HG03280 (cell line): ENCODE results near the gene CORIN.
"Not testable (repeated sequence)": the region's sequence is repeated elsewhere in the genome, so short reads cannot be mapped to it uniquely, and the experiment has no call there.

ENCODE experiments used
- ATAC-seq: cut with Tn5 transposase; IDR thresholded peaks from one replicate; pipeline ENCODE4 v1.9.1; 2021; ENCODE audit warnings: mild to moderate bottlenecking, moderate library complexity; ENCODE audit not compliant: unreplicated experiment

Gene CORIN

DNA sequence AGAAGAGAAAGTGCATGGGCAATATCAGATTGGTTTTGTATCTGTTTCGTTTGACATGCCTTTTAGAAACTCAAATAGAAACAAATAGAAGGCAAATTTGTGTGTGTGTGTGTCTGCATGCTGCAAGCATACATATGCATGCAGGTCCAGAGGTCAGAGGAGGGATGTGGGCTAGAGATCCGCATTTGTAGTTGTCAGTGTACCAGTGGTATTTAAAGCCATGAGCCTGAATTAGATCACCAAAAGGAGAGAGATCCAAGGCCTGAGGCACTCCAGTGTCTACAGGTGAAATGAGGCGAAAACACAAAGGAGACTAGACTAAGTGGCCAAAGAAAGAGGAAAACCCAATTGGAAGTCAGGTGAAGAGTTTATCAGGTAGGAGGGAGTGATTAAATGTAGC is 106.7 kb downstream of the CORIN start:
- ATAC-seq: no peak

GRCh38 chr4:47729131-47729680 is 108.7 kb downstream of the CORIN start:
- ATAC-seq: no peak

- no peak for ATAC-seq
These were observed 115.8 kb downstream of the CORIN start for GRCh38 chr4:47721892-47722575.

GRCh38 chr4:47721485-47721884 is 116.4 kb downstream of the CORIN start:
- ATAC-seq: no peak

DNA sequence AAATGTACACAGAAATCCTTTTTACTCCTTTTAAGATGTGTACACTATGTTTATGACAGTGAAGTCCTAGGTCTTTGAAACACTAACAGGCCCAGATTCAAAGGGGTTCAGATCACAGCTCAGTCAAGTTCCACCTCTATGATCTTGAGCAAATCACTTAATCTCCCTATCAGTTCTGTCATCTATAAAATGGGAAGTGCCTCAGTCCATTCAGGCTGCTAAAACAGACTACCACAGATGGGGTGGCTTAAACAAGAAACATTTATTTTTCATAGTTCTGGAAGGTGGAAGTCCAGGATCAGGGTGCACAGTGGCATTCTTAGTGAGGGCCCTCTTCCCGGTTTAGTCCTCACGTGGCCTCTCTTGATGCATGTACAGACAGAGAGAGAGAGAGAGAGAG is 117.1 kb downstream of the CORIN start:
- no peak for ATAC-seq

DNA sequence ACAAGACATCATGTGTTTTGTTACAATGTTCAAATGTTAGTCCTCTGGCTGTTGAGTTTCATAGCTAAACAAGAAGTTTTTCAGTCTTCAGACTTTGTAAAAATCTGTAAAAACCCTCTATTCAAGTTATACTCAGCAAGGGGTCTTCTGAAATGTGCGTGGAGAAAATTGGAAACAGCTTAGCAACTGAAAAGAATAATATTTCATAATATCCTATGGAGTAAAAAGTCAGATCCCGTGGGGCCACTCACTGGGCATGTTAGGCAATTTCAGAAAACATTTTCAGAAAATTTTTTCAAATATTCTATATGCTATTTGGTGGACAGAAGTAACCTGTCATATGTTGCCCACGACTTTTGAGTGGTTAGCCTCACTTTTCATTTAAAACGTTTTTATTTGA is 118.3 kb downstream of the CORIN start:
- no peak for ATAC-seq

GRCh38 chr4:47718696-47719095 is 119.2 kb downstream of the CORIN start:
- ATAC-seq: no peak

DNA sequence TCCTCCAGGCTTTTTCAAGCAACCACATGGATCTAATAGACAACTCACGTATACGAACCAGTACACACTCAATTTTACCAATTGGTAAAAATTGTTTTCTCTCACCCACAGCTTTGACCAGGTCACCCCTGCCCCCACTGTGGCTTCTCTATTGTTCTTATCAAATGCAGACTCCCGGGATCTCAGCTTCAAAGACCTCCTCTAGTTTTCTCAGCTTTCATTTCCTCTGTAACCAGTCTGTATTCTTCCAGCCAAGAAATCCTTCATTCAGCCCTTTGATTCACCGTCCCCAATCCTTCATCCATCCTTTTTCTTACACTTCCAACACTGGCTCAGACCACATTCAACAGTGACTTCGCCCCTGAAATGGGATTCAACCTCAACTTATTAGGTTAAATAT is 120.7 kb downstream of the CORIN start:
- ATAC-seq: no peak

DNA sequence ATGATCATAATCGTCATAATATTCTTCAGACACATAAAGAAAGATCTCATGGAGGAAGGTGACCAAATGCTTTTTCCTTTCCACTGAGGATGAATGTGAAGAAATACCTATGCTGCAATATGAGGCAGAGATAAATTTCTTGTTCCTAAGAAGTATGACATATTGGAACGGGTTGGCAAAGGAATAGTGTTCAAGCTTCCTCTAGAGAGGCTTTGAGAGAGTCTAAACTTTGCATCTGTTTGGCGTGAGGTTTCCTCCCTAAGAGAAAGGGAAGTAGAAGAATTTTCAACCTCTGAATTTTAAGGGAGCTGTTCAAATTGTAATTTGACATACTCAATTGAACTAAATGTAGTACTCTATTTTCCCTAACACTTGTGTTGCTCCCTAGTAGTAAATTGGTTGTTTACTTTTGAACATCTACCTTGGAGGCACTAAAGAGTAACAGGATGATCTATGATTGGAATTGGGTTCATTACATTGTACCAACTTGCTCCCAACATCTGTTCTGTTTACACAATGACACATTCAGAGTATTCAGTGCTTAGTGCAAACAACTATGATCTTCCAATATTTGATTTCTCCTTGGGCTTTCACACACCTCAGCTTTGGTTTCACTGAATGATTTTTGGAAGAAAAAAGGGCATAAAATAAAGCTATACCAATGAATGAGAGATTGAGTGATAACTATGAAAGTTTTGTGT is 122.0 kb downstream of the CORIN start:
- no peak for ATAC-seq

DNA sequence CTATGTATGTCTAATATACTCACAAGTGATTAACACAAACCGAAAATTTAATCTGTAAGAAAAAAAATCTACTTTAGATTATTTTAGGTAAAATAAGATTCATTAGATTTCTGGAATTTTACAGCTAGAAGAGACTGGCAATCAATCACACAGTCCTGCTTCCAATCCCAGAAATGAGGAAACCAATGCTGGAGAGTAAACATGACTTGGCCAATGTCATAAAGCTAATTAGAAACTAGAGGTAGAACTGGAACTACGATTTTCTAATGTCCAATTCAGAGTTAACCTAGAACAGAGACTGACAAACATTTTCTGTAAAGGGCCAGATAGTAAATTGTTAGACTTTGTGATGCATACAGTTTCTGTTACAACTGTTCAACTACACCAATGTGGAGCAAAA is 123.6 kb downstream of the CORIN start:
- ATAC-seq: no peak

- ATAC-seq: no peak
These were observed 124.6 kb downstream of the CORIN start for GRCh38 chr4:47713129-47713834.

DNA sequence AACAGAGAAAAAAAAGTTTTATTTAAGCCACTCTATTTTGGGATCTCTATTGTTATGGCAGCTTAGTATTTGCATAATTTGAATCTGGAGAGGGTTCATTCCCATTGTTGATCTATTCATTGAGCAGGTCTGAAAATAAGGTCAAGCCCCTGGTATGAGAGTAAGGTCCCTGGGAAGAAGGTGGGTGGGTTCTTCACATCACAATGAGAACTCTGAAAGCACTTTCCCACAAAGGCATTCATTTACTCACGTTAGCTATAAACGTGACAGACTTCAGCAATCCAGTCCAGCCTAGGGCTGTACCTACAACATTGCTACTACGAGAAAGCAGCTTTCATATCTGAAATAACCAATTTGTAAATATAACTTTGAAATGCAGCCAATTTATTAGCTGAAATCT is 126.2 kb downstream of the CORIN start:
- no peak for ATAC-seq

GRCh38 chr4:47711183-47711582 is 126.7 kb downstream of the CORIN start:
- ATAC-seq: no peak

GRCh38 chr4:47706352-47706751 is 131.5 kb downstream of the CORIN start:
- ATAC-seq: not testable (repeated sequence)

DNA sequence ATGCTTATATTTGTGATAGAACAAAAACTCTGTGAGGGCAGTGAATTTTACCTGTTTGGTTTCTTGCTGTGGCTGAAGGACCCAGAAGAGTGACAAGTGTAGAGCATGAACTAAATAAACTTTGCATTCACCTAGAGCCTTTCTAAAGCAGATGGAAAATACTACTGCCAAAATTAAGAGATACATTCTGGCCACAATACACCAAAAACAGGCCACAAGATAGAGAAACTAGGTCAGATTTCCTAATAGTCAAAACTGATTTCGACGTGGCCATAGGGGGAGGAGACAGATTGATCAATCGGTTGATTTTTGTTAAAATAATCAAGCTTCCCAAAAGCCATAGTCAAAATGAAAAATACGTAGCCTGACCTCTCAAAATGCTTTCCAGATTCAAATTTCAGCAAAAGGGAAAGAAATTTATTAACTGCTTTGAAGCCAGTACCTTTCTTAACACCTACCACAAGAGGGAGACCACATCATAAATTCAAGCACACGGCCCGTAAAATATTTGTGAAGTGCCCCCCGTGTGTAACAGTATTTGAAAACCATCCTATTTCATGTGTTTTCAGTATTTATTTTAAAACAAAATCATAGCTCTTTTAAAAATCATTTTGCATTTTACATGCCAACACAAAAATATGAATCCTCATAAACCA is 132.4 kb downstream of the CORIN start:
- ATAC-seq: no peak

- no peak for ATAC-seq
These were observed 133.1 kb downstream of the CORIN start for GRCh38 chr4:47704693-47705325.

GRCh38 chr4:47703956-47704355 is 133.9 kb downstream of the CORIN start:
- no peak for ATAC-seq

GRCh38 chr4:47703008-47703407 is 134.9 kb downstream of the CORIN start:
- ATAC-seq: no peak

- ATAC-seq: no peak
These were observed 136.6 kb downstream of the CORIN start for GRCh38 chr4:47701286-47701685.

DNA sequence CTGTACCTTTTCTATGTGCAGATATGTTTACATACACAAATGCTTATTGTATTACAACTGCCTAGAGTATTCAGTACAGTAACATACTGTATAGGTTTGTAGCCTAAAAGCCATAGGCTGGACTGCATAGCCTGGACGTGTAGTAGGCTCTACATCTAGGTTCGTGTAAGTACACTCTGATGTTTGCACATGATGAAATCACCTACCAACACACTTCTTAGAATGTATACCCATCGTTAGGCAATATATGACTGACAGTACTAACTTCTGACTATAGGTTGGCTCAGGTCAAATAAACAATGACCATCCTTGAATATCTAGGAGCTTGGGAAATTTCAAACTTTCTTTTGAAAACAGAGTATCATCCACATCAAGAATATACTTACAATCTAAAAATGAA is 139.0 kb downstream of the CORIN start:
- ATAC-seq: no peak

- no peak for ATAC-seq
These were observed 141.0 kb downstream of the CORIN start for GRCh38 chr4:47696823-47697222.
